Prostate gland (tissue), 2 donors: ENCODE data around the gene ARMC3.

Experiments used
- POLR2A ChIP-seq: fragments of 450-650 bp; IDR thresholded peaks from one replicate; pipeline ENCODE4 v1.6.1; 2016; ENCODE audit warnings: antibody characterized with exemption, mild to moderate bottlenecking
- TF ChIP-seq, protein P1 (sequence below), 4 experiments: fragments of 200-600 bp in 2 of 4; fragments of 450-650 bp in 2 of 4; sonication (generic) in 2 of 4; IDR thresholded peaks; 1 replicate in 3 of 4; 2 replicates in 1 of 4; pipeline ENCODE4 v1.5.1; 2016 to 2019; ENCODE audit warnings: antibody characterized with exemption in 4 of 4, mild to moderate bottlenecking in 2 of 4, moderate library complexity in 2 of 4

- TF ChIP-seq POLR2A: no peak
- TF ChIP-seq, protein P1, sequence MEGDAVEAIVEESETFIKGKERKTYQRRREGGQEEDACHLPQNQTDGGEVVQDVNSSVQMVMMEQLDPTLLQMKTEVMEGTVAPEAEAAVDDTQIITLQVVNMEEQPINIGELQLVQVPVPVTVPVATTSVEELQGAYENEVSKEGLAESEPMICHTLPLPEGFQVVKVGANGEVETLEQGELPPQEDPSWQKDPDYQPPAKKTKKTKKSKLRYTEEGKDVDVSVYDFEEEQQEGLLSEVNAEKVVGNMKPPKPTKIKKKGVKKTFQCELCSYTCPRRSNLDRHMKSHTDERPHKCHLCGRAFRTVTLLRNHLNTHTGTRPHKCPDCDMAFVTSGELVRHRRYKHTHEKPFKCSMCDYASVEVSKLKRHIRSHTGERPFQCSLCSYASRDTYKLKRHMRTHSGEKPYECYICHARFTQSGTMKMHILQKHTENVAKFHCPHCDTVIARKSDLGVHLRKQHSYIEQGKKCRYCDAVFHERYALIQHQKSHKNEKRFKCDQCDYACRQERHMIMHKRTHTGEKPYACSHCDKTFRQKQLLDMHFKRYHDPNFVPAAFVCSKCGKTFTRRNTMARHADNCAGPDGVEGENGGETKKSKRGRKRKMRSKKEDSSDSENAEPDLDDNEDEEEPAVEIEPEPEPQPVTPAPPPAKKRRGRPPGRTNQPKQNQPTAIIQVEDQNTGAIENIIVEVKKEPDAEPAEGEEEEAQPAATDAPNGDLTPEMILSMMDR (IDR thresholded peaks at IDR 0.05): no peak
Observed at GRCh38 chr10:22915314-22915713, 12.5 kb upstream of the ARMC3 start.
